Activated naive CD4-positive, alpha-beta T cell treated with anti-CD3 and anti-CD28 coated beads, Interleukin-2, amount 50 U/mL, for 72 hours (primary cell): Measurements from ENCODE around the gene EFCAB6. TPM values are rescaled to one million over a fixed set of nuclear protein-coding genes. Genes with fewer than 3 reads are reported as not detected.

Experiments
- ATAC-seq, 2 donors: fragments of 150-1000 bp; cut with Tn5 transposase; 2 replicates each; pipeline ENCODE4 v1.10.0; 2021; ENCODE audit warnings: mild to moderate bottlenecking in 2 of 2, moderate library complexity in 2 of 2
- DNase-seq, 2 donors: peaks; one replicate each; pipeline ENCODE4 v3.0.0; 2021 to 2022; ENCODE audit warnings: low spot score in 2 of 2
- H3K27ac Mint-ChIP-seq, 2 donors: one replicate each; pipeline ENCODE4 v1.8.0; 2022; ENCODE audit warnings: mild to moderate bottlenecking in 2 of 2, mixed read lengths in 2 of 2
- H3K36me3 Mint-ChIP-seq, 2 donors: one replicate each; pipeline ENCODE4 v1.8.0; 2022; ENCODE audit warnings: mixed read lengths in 2 of 2
- H3K9me3 Mint-ChIP-seq, 2 donors: one replicate each; pipeline ENCODE4 v1.8.0; 2022; ENCODE audit warnings: mixed read lengths in 2 of 2
- total RNA-seq, 2 donors: library from RNA; stranded (reverse); gene quantifications; one replicate each; pipeline ENCODE4 v1.2.3, GENCODE V29; 2022

EFCAB6 gene
- total RNA-seq, 2 donors from 2014 or later: 0.27 to 0.80 TPM

GRCh38 chr22:43572710-43573109 lies 239.4 kb downstream of the EFCAB6 start:
- ATAC-seq: no peak
- Mint-ChIP-seq H3K9me3 (no peaks in the 10 kb centered on the region), H3K36me3 (no peaks in the 10 kb centered on the region), H3K27ac (no peak overlapping the region)
- DNase-seq: no peak

GRCh38 chr22:43571181-43571580 lies 240.9 kb downstream of the EFCAB6 start:
- Mint-ChIP-seq H3K36me3 (no peaks in the 10 kb centered on the region), H3K27ac (no peak overlapping the region), H3K9me3 (no peaks in the 10 kb centered on the region)
- ATAC-seq: no peak
- no peak for DNase-seq

- no peaks in the 10 kb centered on the region for H3K36me3 Mint-ChIP-seq
- no peaks in the 10 kb centered on the region for H3K9me3 Mint-ChIP-seq
- no peak for DNase-seq
- ATAC-seq: no peak
- no peak overlapping the region for H3K27ac Mint-ChIP-seq
Observed at GRCh38 chr22:43570531-43571165, 241.5 kb downstream of the EFCAB6 start.

- no peak for DNase-seq
- Mint-ChIP-seq H3K36me3 (no peaks in the 10 kb centered on the region), H3K9me3 (no peaks in the 10 kb centered on the region), H3K27ac (no peak overlapping the region)
- ATAC-seq: no peak
Observed at GRCh38 chr22:43569111-43569510, 243.0 kb downstream of the EFCAB6 start.

- no peak for DNase-seq
- no peaks in the 10 kb centered on the region for H3K36me3 Mint-ChIP-seq
- ATAC-seq: no peak
- H3K9me3 Mint-ChIP-seq: no peaks in the 10 kb centered on the region
- H3K27ac Mint-ChIP-seq: no peak overlapping the region
Observed at GRCh38 chr22:43567691-43568324, 244.3 kb downstream of the EFCAB6 start.

GRCh38 chr22:43566561-43567332 lies 245.4 kb downstream of the EFCAB6 start:
- Mint-ChIP-seq H3K9me3 (no peaks in the 10 kb centered on the region), H3K27ac (no peak overlapping the region), H3K36me3 (no peaks in the 10 kb centered on the region)
- ATAC-seq (no peak), DNase-seq (no peak)

- DNase-seq (no peak), ATAC-seq (no peak)
- no peak overlapping the region for H3K27ac Mint-ChIP-seq
- H3K36me3 Mint-ChIP-seq: no peaks in the 10 kb centered on the region
- no peaks in the 10 kb centered on the region for H3K9me3 Mint-ChIP-seq
Observed at GRCh38 chr22:43566021-43566420, 246.1 kb downstream of the EFCAB6 start.

- Mint-ChIP-seq H3K27ac (no peak overlapping the region), H3K36me3 (no peaks in the 10 kb centered on the region), H3K9me3 (no peaks in the 10 kb centered on the region)
- ATAC-seq: no peak
- no peak for DNase-seq
Observed at GRCh38 chr22:43564859-43565258, 247.2 kb downstream of the EFCAB6 start.

GRCh38 chr22:43563571-43563970 lies 248.5 kb downstream of the EFCAB6 start:
- Mint-ChIP-seq H3K36me3 (no peaks in the 10 kb centered on the region), H3K9me3 (no peaks in the 10 kb centered on the region), H3K27ac (no peak overlapping the region)
- DNase-seq (no peak), ATAC-seq (no peak)

- Mint-ChIP-seq H3K27ac (no peak overlapping the region), H3K9me3 (no peaks in the 10 kb centered on the region), H3K36me3 (no peaks in the 10 kb centered on the region)
- ATAC-seq (no peak), DNase-seq (no peak)
Observed at GRCh38 chr22:43562843-43563242, 249.3 kb downstream of the EFCAB6 start.

GRCh38 chr22:43561415-43562178 lies 250.5 kb downstream of the EFCAB6 start:
- DNase-seq (no peak), ATAC-seq (no peak)
- Mint-ChIP-seq H3K9me3 (no peaks in the 10 kb centered on the region), H3K36me3 (no peaks in the 10 kb centered on the region), H3K27ac (no peak overlapping the region)

GRCh38 chr22:43560651-43561050 lies 251.5 kb downstream of the EFCAB6 start:
- H3K27ac Mint-ChIP-seq: no peak overlapping the region
- no peaks in the 10 kb centered on the region for H3K9me3 Mint-ChIP-seq
- H3K36me3 Mint-ChIP-seq: no peaks in the 10 kb centered on the region
- DNase-seq (no peak), ATAC-seq (no peak)

GRCh38 chr22:43555561-43556515 lies 256.3 kb downstream of the EFCAB6 start:
- no peak for DNase-seq
- ATAC-seq: no peak
- H3K9me3 Mint-ChIP-seq: no peaks in the 10 kb centered on the region
- no peaks in the 10 kb centered on the region for H3K36me3 Mint-ChIP-seq
- peak overlapping the region in 1 of 2 donors; percentile 64 for H3K27ac Mint-ChIP-seq

- Mint-ChIP-seq H3K36me3 (no peaks in the 10 kb centered on the region), H3K9me3 (no peaks in the 10 kb centered on the region), H3K27ac (no peak overlapping the region)
- DNase-seq: no peak
- no peak for ATAC-seq
Observed at GRCh38 chr22:43554694-43555365, 257.3 kb downstream of the EFCAB6 start.

- no peak for ATAC-seq
- Mint-ChIP-seq H3K27ac (no peak overlapping the region), H3K36me3 (no peaks in the 10 kb centered on the region), H3K9me3 (no peaks in the 10 kb centered on the region)
- no peak for DNase-seq
Observed at GRCh38 chr22:43554259-43554636, 257.9 kb downstream of the EFCAB6 start.
